PC-9 (cell line): ENCODE data around the gene NTM.

ENCODE experiments used
- EZH2 ChIP-seq: fragments of 200-600 bp; sonication (generic); IDR thresholded peaks from 2 replicates; pipeline ENCODE4 v1.8.0; 2017; ENCODE audit warnings: antibody characterized with exemption, low read depth
- TF ChIP-seq, protein P1 (sequence below): fragments of 200-600 bp; sonication (generic); conservative IDR thresholded peaks from 2 replicates; pipeline ENCODE4 v1.6.1; 2017; ENCODE audit warnings: mixed run types, antibody characterized with exemption, mild to moderate bottlenecking, moderate library complexity

DNA sequence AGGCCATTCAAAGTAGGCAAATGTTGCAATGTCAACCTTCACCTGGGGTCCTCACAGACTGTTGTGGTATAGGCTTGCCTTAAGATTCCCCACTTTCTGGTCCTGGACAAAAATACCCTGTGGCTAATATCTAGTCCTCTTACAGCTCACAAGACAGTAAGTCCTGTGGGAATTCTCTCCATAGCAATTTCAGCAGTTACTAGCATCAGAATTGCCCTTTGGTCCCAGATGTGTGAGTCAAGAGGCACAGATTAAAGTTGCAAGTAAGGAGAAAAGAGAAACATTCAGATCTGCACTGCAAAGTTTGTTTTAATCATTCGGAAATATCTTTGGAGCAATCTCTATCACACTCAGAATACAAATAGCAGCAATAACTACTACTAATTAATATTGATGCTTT, 420.2 kb downstream of the NTM start:
- TF ChIP-seq, protein P1, sequence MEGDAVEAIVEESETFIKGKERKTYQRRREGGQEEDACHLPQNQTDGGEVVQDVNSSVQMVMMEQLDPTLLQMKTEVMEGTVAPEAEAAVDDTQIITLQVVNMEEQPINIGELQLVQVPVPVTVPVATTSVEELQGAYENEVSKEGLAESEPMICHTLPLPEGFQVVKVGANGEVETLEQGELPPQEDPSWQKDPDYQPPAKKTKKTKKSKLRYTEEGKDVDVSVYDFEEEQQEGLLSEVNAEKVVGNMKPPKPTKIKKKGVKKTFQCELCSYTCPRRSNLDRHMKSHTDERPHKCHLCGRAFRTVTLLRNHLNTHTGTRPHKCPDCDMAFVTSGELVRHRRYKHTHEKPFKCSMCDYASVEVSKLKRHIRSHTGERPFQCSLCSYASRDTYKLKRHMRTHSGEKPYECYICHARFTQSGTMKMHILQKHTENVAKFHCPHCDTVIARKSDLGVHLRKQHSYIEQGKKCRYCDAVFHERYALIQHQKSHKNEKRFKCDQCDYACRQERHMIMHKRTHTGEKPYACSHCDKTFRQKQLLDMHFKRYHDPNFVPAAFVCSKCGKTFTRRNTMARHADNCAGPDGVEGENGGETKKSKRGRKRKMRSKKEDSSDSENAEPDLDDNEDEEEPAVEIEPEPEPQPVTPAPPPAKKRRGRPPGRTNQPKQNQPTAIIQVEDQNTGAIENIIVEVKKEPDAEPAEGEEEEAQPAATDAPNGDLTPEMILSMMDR = no peak
- TF ChIP-seq EZH2 = no peak
